ENCODE data around the gene MYLK.

The MYLK gene

GRCh38 chr3:123637841-123638240 is 246.3 kb downstream of the MYLK start:
- DNase-seq: no peak

DNA sequence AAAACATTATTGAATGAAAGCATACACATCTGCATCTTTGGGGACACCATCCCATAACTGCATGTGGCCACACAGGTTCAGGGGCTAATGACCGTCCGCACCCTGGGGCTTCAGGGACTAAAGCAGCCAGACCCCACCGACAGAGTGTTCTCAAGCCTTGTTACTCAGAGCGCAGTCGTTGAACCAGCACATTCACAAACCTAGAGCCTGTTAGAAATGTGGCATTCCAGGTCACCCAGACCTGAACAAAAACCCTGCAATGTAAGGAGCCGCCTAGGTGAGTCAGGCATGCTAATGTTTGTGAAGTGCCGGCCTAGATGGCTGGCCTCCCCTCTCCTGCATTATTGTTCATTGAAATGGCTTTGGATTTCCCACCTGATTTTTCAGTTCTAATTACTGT is 247.0 kb downstream of the MYLK start:
- DNase-seq: no peak

DNA sequence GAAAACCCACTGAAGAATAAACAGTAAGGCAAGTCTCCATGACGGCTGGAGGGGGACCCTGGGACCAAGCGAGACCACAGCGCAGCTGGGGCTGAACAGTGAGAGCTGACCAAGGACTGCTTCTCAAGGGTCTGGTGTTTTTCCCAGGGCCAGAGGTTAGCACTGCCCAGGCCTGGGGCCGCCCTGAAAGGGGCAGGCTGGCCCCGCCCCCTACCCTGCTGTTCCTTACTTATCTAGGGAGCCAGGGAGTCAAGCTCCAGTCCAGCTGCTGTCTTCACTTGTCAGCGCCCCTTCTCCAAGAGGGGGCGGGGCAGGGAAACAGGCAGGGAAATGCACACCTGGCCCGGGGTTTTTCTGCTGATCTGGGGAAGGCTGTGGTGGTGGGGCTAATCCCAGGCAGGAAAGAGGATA is 247.7 kb downstream of the MYLK start:
- DNase-seq: no peak

DNA sequence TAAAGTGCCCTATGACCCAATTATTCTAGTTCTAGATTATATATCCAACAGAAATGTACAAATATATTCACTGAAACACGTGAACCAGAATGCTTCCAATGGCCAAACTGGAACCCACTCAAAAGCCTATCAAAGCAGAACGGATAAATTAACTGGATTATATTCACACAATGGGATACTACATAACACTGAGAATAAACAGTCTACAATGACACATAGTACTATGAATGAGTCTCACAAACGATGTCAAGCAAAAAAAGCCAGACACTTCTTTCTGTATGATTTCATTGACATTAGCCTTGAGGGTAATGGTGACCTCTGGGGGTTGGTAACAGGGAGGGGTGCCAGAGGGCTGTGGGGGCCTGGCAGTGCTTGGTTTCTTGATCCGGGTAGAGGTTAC is 248.4 kb downstream of the MYLK start:
- DNase-seq: no peak

DNA sequence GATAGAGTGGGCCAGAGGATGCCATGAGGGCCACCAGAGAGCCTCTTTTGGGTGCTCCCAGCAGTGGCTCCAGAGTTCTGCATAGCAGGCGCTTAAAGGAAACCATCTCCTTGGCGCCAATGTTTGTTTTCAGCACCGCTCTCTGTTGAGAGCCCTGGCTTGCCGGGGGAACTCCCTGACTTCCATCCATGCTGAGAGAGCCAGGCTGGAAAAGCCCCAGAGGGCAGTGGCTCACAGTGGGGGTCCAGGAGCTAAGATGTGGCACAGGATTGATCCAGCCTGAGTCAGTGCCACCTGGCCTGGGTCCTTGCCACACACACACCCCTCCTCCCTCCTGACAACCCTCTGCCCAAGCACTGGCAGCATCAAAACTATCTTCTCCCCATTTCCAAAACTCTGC is 248.9 kb downstream of the MYLK start:
- no peak for DNase-seq

- DNase-seq: no peak
Measured at GRCh38 chr3:123634149-123635051, 249.7 kb downstream of the MYLK start.

- DNase-seq: no peak
Measured at GRCh38 chr3:123633530-123633929, 250.6 kb downstream of the MYLK start.

- DNase-seq: no peak
Measured at GRCh38 chr3:123632161-123632655, 251.9 kb downstream of the MYLK start.

DNA sequence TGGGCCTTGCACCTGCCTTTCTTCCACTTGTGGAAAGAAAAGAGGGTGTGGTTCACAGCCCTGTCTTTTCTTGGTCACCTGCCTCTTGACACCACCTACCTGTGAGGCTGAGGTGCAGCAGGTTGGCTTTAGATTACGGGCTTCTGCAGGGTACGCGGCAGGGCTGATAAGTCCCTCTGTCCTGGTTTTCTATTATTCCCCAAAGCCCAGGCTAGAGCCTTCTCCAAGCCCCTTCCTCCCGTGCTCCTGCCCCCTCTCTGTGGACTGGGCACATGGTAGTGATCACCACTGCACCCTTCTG is 254.4 kb downstream of the MYLK start:
- no peak for DNase-seq

DNA sequence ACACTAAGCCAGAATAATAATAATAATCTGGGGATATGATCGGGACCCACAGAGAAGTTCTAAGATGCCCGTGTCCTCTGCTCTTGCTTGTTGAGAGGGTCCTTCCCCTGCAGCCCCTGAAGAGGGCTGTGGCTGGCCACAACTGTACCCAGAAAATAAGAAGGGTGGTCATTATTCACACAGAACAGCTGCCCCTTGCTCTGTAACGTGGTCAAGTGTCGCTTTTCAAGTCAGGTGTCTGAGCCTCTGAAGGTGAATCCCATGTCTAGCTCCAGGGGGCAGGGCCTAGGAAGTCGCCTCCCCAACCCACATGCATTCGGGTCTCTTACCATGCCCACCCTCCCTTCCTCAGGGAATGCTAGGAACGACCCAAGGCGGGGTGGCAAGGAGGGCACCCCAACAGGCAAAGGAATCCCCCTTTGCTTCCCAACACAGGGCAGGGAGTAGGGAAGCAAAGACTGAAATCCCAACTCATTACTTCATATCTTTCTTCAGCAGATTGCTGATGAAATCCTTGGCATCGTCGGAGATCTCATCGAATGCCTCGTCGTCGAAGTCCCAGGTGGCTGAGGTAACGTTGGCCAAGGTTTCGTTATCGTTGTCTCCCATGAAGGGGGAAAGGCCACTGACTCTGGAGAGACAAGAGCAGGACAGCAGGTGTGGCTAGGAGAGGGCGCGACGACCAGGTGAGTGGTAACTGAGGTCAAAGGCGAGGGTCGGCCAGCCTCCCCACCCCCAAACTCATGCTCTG is 255.0 kb downstream of the MYLK start:
- no peak for DNase-seq

GRCh38 chr3:123627673-123628670 is 256.2 kb downstream of the MYLK start:
- no peak for DNase-seq

GRCh38 chr3:123626881-123627280 is 257.3 kb downstream of the MYLK start:
- DNase-seq: no peak

- DNase-seq: no peak
Measured at GRCh38 chr3:123624302-123624701, 259.8 kb downstream of the MYLK start.

DNA sequence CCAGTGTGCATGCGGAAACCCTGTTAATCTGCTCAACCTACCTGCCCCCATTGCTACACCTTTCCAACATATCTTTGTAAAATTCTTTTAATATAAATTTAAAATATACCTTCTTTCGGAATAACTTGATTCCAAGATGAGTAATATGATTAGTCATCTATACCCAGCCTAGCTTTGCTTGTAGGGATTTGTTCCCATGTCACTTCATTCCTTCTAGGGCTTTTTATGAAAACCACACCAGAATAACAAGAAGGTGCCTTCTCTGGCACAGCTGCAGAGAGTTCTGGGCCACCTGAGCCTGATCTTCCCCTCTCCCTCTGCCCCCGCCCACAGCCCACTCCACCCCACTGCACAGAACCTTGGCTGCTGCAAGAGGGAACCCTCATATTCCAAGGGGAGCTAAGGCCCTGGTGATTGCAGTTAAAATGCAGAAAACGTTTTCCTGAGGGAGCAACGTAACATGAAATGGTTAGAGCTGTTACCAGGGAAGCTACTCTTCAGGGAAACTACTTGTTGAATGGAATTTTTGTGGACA is 260.7 kb downstream of the MYLK start:
- DNase-seq: no peak

DNA sequence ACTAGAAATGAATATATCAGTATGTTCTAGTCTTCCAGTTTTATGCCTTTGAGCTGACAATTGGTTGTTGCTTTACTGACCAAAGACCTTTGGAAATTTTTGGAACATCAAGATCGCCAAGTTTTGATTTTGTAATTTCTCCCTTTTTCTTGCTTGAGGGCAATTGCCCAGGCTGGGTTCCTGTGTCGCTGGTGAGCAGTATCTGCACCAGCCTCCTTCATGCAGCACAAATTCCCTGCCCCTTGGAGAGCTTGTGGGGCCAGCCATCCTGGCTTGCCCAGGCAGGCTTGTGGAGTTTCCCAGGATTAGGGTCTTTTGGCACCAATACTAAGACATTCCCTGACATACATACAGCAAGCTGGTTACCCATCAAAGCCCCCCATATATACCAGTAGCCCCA is 261.4 kb downstream of the MYLK start:
- DNase-seq: no peak

GRCh38 chr3:123621850-123622189 is 262.3 kb downstream of the MYLK start:
- no peak for DNase-seq

DNA sequence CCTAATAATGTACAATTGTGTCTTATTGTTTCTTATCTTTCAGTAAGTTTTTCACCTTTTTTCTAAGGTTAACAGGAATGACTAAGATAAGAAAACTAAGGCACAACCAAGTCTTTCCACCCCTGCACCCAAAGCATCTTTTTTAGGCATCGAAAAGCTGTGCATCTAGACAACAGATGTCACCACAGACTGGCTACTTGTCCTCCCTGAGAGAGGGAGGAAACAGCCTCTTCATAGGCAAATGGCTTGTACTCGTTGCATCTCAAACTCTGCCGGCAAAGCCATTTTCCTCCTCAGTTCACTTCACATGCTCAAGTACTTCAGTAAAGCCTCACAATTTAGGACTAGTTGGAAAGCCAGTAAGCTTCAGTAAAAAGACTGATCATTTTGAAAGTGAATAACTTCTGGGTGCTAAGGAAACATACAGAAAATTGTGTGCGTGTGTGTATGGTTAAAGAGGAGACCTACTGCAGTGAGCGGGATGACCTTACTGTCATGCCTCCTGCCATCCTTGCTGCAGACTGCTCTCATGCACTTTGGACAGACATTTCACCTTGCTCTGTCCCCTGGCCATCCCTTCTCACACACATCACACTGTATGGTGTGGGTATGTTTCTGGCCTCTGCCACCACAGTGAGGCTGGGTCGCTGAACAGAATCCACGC is 262.8 kb downstream of the MYLK start:
- no peak for DNase-seq

DNA sequence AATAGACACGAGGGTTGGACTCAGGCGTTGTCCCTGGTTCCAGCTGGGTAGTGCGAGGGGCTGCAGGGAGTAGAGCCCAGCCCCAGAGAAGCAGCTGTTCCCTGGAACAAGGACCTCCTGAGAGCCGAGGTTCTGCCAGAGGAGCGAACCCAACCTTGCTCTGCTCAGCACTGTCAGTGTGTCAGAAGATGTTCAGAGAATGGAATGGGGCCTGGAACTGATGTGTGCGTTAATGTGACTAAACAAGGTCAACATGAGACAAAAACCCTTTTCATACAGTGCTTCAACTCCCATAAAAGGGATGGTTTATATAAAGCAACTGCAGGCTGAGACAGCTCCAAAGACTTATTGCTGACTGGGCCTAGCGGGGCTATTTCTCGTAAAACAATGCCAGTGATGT is 263.8 kb downstream of the MYLK start:
- no peak for DNase-seq

DNA sequence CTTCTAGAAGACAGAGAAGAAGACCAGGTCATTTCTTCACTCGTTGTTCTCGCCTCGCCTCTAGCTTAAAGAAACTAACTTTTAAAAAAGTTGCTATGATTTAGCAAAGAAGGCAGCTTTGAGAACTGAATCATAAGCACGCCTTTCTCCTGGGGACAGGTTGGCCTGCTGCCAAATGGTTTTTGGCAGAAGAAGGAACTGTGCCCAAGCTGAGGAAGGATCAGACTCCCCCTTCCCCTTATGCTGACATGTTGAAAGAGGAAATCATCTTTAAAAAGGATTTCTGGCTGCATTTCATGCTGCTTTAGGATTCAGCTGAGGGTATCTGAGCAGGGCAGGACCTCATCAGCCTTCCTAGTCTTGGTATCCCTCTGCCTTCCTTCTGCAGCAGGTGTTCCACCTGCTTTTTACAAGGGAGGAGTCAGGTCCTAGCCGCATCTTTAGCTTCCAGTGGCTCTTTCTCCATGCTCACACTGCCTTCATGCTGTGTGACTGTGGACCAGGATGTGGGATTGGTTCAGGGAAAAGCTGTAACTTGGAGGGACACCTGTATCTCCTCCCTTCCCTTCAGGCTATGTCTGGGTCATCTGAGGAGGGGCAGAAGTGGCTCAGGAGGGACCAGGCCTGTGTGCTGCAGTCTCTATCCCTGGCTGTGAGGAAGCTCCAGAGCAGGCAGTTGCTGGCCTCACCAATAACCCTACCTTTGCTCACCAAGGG is 265.2 kb downstream of the MYLK start:
- no peak for DNase-seq

GRCh38 chr3:123618076-123618708 is 265.9 kb downstream of the MYLK start:
- DNase-seq: no peak

- DNase-seq: no peak
Measured at GRCh38 chr3:123616593-123616992, 267.5 kb downstream of the MYLK start.
